Endothelial cell of umbilical vein (primary cell): Measurements from ENCODE around the gene ADCY2. TPM values are rescaled to one million over a fixed set of nuclear protein-coding genes. Genes with fewer than 3 reads are reported as not detected.

Experiments used
- BruUV-seq: library from RNA; stranded (reverse); fragments of 400-500 nt; replicated peaks from 2 replicates; lab custom pipeline; 2021; lab: Mats Ljungman, UMichigan
- CTCF ChIA-PET: fragments of 300-600, 350-600 bp; sonication (Branson Sonifier 250); formaldehyde crosslinking; loops from one replicate; lab custom pipeline; 2021; ENCODE audit warnings: antibody characterized with exemption, inconsistent platforms; lab: Charles Lee
- POLR2A ChIA-PET: fragments of 300-600, 350-600 bp; sonication (Branson Sonifier 250); formaldehyde crosslinking; loops from one replicate; lab custom pipeline; 2021; ENCODE audit warnings: antibody characterized with exemption, inconsistent platforms; lab: Charles Lee
- DNase-seq: peaks from one replicate; pipeline ENCODE4 v3.0.0-alpha.2; 2011; ENCODE audit warnings: low read depth, low spot score
- FAIRE-seq: peaks from 2 replicates; lab custom pipeline; 2011; peaks lifted over from hg19 to GRCh38; lab: Jason Lieb, UNC
- H2AFZ ChIP-seq: 2 replicates; pipeline ENCODE4 v1.6.0; 2012; ENCODE audit warnings: low read depth, low read length, control low read depth, inconsistent platforms
- H3K27ac ChIP-seq: 2 replicates; pipeline ENCODE4 v1.5.1; 2011; ENCODE audit warnings: low read depth, mild to moderate bottlenecking, control low read depth, low read length, moderate library complexity; ENCODE audit not compliant: insufficient read depth
- H3K27me3 ChIP-seq, 2 experiments: 2 replicates each; pipeline versions ENCODE4 v1.6.0 to v1.6.1; 2011; ENCODE audit warnings: low read length in 2 of 2, mixed read lengths in 1 of 2; ENCODE audit not compliant: control insufficient read depth in 2 of 2, insufficient read depth in 2 of 2
- H3K36me3 ChIP-seq, 2 experiments: 2 replicates in 1 of 2; 3 replicates in 1 of 2; pipeline ENCODE4 v1.5.1; 2011; ENCODE audit warnings: low read length in 2 of 2, mild to moderate bottlenecking in 1 of 2, moderate library complexity in 1 of 2; ENCODE audit not compliant: control insufficient read depth in 2 of 2, insufficient read depth in 2 of 2; ENCODE audit errors: extremely low read depth in 1 of 2
- H3K4me1 ChIP-seq: 3 replicates; pipeline ENCODE4 v1.5.1; 2011; ENCODE audit warnings: mild to moderate bottlenecking, low read length; ENCODE audit not compliant: control insufficient read depth, insufficient read depth; ENCODE audit errors: extremely low read depth
- H3K4me2 ChIP-seq: 2 replicates; pipeline ENCODE4 v1.6.1; 2011; ENCODE audit warnings: low read length, control low read depth, mixed read lengths; ENCODE audit not compliant: insufficient read depth
- H3K4me3 ChIP-seq, 3 experiments: fragments of 200-600 bp in 1 of 3; sonication (generic), shearing (Covaris generic) in 1 of 3; replicated peaks in 1 of 3; 2 replicates each; pipeline ENCODE4 v1.5.1; 2011 to 2016; ENCODE audit warnings: control low read depth in 3 of 3, low read length in 3 of 3, mild to moderate bottlenecking in 2 of 3, inconsistent platforms in 1 of 3, low read depth in 1 of 3, moderate library complexity in 1 of 3; ENCODE audit not compliant: insufficient read depth in 1 of 3
- H3K79me2 ChIP-seq: 2 replicates; pipeline ENCODE4 v1.6.0; 2012; ENCODE audit warnings: low read length, inconsistent platforms; ENCODE audit not compliant: control insufficient read depth, insufficient read depth
- H3K9ac ChIP-seq: replicated peaks from 2 replicates; pipeline ENCODE3; 2011; ENCODE audit warnings: low read length, control low read depth; ENCODE audit not compliant: insufficient read depth; ENCODE audit errors: extremely low read depth
- H3K9me1 ChIP-seq: replicated peaks from 3 replicates; pipeline ENCODE4 v1.6.0; 2011; ENCODE audit warnings: mild to moderate bottlenecking, low read length; ENCODE audit not compliant: control insufficient read depth, insufficient read depth; ENCODE audit errors: extremely low read depth
- H3K9me3 ChIP-seq: replicated peaks from 2 replicates; pipeline ENCODE4 v1.5.1; 2012; ENCODE audit warnings: low read length, inconsistent platforms; ENCODE audit not compliant: control insufficient read depth, insufficient read depth
- H4K20me1 ChIP-seq: replicated peaks from 2 replicates; pipeline ENCODE3; 2011; ENCODE audit warnings: mild to moderate bottlenecking, low read length; ENCODE audit not compliant: control insufficient read depth, insufficient read depth; ENCODE audit errors: extremely low read depth
- CTCF ChIP-seq, 2 donors: IDR thresholded peaks; 1 replicate in 1 of 2; 2 replicates in 1 of 2; pipeline ENCODE4 v1.5.1; 2011; ENCODE audit warnings: low read length in 2 of 2, mild to moderate bottlenecking in 2 of 2, moderate library complexity in 2 of 2, control low read depth in 1 of 2, inconsistent platforms in 1 of 2, low read depth in 1 of 2; ENCODE audit not compliant: insufficient read depth in 1 of 2; ENCODE audit errors: extremely low read depth in 1 of 2
- EZH2 ChIP-seq: IDR thresholded peaks from 2 replicates; pipeline ENCODE4 v1.6.1; 2012; ENCODE audit warnings: borderline replicate concordance, low read depth, mild to moderate bottlenecking, moderate library complexity, low read length, inconsistent platforms; ENCODE audit not compliant: severe bottlenecking
- FOS ChIP-seq: IDR thresholded peaks from 2 replicates; pipeline ENCODE4 v1.6.1; 2011; ENCODE audit warnings: mild to moderate bottlenecking, low read length, moderate library complexity, borderline replicate concordance; ENCODE audit not compliant: insufficient read depth
- GATA2 ChIP-seq: IDR thresholded peaks from 2 replicates; pipeline ENCODE4 v1.7.0; 2011; ENCODE audit warnings: low read depth, mild to moderate bottlenecking, moderate library complexity, mixed read lengths, low read length; ENCODE audit not compliant: insufficient read length, insufficient read depth
- JUN ChIP-seq: IDR thresholded peaks from 2 replicates; pipeline ENCODE4 v1.6.1; 2011; ENCODE audit warnings: borderline replicate concordance, low read depth; ENCODE audit not compliant: insufficient read length, insufficient read depth
- MAX ChIP-seq: IDR thresholded peaks from 2 replicates; pipeline ENCODE4 v1.6.1; 2011; ENCODE audit not compliant: insufficient read depth, insufficient read length
- MYC ChIP-seq: IDR thresholded peaks from one replicate; pipeline ENCODE4 v1.6.1; 2011; ENCODE audit warnings: mild to moderate bottlenecking, low read depth, low read length
- POLR2A ChIP-seq: IDR thresholded peaks from 2 replicates; pipeline ENCODE4 v1.6.1; 2012; ENCODE audit warnings: low read depth, mild to moderate bottlenecking, control low read depth, low read length
- POLR2AphosphoS5 ChIP-seq: IDR thresholded peaks from 2 replicates; pipeline ENCODE4 v1.6.1; 2012; ENCODE audit warnings: low read depth, mild to moderate bottlenecking, control low read depth, low read length, moderate library complexity; ENCODE audit not compliant: insufficient read depth
- dilution Hi-C: fragments of 300-500 bp; cut with MboI; formaldehyde crosslinking; loops from one replicate; pipeline ENCODE4 v1.15.0; 2019; ENCODE audit warnings: low sequenced_read_pairs; ENCODE audit not compliant: extremely low pct_ligation_motif_present
- intact Hi-C: fragments of 100-400 bp; cut with micrococcal nuclease; formaldehyde crosslinking; loops from one replicate; pipeline ENCODE4 v1.10.0; 2022
- polyA plus RNA-seq, 4 experiments: library from polyadenylated mRNA; depleted of rRNA in 3 of 4; stranded (reverse) in 3 of 4; unstranded in 1 of 4; fragments of >200 nt; gene quantifications; 2 replicates each; pipeline versions ENCODE4 v1.2.1 to v1.2.3, GENCODE V29; 2011 to 2012; ENCODE audit warnings: missing spikeins in 1 of 4
- total RNA-seq: library from RNA; stranded (reverse); gene quantifications from 2 replicates; pipeline ENCODE4 v1.2.3, GENCODE V29; 2021

The ADCY2 gene
- total and polyA plus RNA-seq, 2 donors (not counting 3 experiments of a cell fraction or from before 2014, with no cell fraction given), result under 0.01 TPM; not detected in 1

- FAIRE-seq (no peak), DNase-seq (no peak)
- intact Hi-C loops, result no loop called here
- Histone ChIP-seq H3K36me3 (no peaks in the 10 kb centered on the region), H3K79me2 (no peaks in the 10 kb centered on the region), H3K27me3 (peaks cover 6 to 12% of the 10 kb centered on the region in 2 experiments), H3K9ac (no peak overlapping the region), H2AFZ (no peak overlapping the region), H3K9me3 (no peaks in the 10 kb centered on the region), H3K4me2 (no peak overlapping the region), H3K4me3 (no peak overlapping the region), H3K9me1 (no peaks in the 10 kb centered on the region), H3K4me1 (no peaks in the 10 kb centered on the region), H3K27ac (no peak overlapping the region), H4K20me1 (no peaks in the 10 kb centered on the region)
- ChIA-PET CTCF (no interaction called here), POLR2A (no interaction called here)
- BruUV-seq, result no TSS peak
- TF ChIP-seq EZH2 (no peak), MYC (no peak), GATA2 (no peak), JUN (no peak), POLR2A (no peak), FOS (no peak)
- dilution Hi-C loops, result no loop called here
These were observed 2.8 kb downstream of the ADCY2 start for GRCh38 chr5:7398596-7399280.

GRCh38 chr5:7405277-7405676 lies 9.3 kb downstream of the ADCY2 start:
- Histone ChIP-seq H3K9me1 (no peaks in the 10 kb centered on the region), H3K27ac (no peak overlapping the region), H4K20me1 (no peaks in the 10 kb centered on the region), H3K9ac (no peak overlapping the region), H3K9me3 (no peaks in the 10 kb centered on the region), H3K36me3 (no peaks in the 10 kb centered on the region), H3K27me3 (no peaks in the 10 kb centered on the region), H3K4me2 (no peak overlapping the region), H3K79me2 (no peaks in the 10 kb centered on the region), H3K4me1 (no peaks in the 10 kb centered on the region), H2AFZ (no peak overlapping the region), H3K4me3 (no peak overlapping the region)
- FAIRE-seq (no peak), DNase-seq (no peak)
- CTCF ChIA-PET, result no interaction called here
- dilution Hi-C loops, result no loop called here
- POLR2A ChIA-PET, result interaction anchor here (0.6 kb wide), 1 partner anchor 1669 kb away, joined by 4 read pairs; no protein-coding TSS in a partner anchor
- TF ChIP-seq FOS (no peak), MYC (no peak), POLR2AphosphoS5 (no peak), CTCF (IDR thresholded peaks at IDR 0.05; ENCODE audit: extremely low read depth in 1 of 2, insufficient read depth in 1 of 2, low read depth in 1 of 2, low read length in 2 of 2) (no peak), POLR2A (no peak), EZH2 (no peak), MAX (no peak)
- no TSS peak for BruUV-seq
- intact Hi-C loops, result no loop called here
